CD4-positive, alpha-beta T cell treated with Interleukin-15 for 4 hours (primary cell): ENCODE measurements around the gene POLG2.
"Not testable (repeated sequence)": the region's sequence is repeated elsewhere in the genome, so short reads cannot be mapped to it uniquely, and the experiment has no call there.

Source experiments
- DNase-seq: peaks from one replicate; pipeline ENCODE4 v3.0.0-alpha.2; 2020; ENCODE audit warnings: low spot score

Gene POLG2

DNA sequence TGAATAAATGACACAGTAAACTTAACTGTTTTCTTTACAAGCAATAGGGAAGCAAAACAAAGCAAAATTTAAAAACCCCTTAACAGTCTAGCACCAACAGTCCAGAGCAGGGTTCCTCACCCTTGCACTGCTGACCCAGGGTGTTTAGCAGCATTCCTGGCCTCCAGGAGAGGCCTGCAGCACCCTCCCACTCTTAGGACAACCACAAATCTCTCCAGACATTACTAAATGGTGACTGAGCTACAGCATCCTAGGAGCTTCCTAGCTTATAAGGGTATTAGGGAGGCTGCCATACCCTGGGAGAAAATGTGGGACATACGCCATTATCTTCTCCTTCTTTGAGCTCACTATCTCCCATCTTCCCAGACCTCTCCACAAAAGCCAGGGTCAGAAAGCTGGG, 15.9 kb downstream of the POLG2 start:
- no peak for DNase-seq

DNA sequence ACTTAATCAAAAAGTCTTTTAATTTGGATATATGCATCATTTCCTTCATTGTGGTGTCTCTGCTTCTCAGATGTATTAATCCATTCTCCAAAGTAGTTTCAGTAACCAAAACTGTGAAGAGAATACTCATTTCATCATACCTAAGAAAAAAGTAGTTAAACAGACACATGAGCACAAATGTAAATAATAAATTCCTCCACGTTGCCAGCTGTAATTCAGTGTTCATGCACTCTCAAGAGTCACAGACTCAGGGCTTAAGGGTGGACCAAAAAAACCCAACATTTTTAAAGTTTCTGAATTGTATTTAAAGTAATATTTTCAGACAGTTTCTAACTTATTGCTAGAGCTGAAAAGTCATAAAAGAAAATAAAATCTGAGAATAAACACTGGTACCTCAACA, 19.0 kb downstream of the POLG2 start:
- no peak for DNase-seq

DNA sequence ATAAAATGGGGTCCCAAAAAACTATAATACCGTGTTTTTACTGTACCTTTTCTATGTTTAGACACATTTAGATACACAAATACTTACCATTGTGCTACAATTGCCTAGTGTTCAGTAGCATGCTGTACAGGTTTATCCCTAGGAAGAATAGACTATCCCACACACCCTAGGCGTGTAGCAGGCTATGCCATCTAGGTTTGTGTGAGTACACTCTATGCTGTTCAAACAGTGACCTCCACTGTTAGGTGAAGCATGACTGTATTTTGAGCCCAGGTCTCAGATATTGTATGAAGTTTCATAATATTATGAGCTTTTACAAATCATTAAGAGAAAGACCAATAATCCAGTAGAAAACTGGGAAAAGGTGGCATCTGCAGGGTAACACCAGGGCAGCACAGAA, 24.3 kb downstream of the POLG2 start:
- DNase-seq = no peak

DNA sequence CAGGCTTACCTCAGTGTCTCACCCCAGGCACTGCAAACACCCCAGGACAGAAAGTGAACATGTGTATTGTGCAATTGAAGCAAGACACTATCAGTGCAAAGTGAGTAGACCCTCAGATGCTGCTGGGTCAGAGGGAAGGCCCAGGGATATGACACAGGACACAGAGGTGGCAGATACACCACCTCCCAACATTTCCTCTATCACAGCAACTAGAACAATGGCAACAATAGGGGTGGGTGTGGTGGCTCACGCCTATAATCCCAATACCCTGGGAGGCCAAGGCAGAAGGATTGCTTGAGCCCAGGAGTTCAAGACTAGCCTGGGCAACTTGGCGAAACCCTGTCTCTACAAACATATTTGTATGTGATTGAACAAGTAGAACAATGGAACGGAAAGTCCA, 25.4 kb downstream of the POLG2 start:
- DNase-seq = no peak

DNA sequence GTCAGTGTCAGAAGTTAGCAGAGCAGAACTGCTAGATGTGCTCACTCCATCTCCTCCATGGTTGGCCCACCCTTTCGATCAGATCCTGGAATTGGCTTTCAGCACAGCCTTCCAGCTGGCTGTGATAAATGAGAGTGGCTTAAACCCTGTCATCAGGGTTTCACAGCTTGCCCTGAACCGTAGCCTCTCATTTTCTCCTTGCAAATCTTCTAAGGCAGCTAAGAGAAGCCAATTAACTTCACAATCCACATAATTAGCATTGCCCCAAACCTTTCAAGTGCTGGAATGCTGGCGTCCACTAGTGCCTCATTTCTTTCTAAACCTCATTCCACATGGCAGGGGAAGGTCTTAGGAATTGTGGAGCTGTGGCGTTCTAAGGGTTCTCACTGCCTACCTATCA, 26.2 kb downstream of the POLG2 start:
- DNase-seq = no peak

DNA sequence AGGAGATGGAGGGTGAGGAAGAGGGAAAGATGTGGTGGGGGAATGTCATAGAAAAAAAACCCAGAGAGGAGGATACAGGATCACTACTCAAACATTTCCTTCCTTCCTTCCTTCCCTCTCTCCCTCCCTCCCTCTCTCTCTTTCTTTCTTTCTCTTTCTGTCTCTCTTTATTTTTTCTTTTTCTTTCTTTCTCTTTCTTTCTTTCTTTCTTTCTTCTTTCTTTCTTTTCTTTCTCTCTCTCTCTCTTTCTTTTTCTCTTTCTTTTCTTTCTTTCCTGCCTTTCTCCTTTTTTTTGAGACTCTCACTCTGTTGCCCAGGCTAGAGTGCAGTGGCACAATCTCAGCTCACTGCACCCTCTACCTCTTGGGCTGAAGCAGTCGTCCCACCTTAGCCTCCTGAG, 30.0 kb downstream of the POLG2 start:
- not testable (repeated sequence) for DNase-seq

DNA sequence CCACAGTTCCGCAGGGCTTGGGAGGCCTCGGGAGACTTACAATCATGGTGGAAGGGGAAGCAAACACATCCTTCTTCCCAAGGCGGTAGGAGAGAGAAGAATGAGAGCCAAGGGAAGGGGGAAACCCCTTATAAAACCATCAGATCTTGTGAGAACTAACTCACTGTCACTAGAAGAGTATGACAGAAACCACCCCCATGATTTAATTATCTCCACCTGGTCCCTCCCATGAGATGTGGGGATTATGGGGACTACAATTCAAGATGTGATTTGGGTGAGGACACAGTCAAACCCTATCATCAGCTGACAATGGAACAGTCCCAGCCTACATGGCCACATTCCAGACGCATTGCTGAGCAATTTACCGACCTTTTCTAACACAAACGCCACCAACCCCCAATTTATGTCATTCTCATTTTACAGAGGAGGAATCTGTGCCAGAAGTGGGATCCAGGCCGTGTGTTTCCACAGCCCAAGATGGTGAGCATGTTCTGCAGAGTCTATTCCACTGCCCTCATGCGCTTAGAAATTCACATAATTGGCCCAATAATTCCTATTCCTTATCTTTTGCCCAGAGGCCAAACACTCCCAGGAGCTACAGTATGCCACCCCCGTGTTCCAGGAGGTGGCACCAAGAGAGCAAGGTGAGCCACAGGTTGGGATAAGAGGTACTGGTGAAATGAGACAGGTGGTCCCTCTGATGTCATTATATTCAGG, 30.7 kb downstream of the POLG2 start:
- no peak for DNase-seq

DNA sequence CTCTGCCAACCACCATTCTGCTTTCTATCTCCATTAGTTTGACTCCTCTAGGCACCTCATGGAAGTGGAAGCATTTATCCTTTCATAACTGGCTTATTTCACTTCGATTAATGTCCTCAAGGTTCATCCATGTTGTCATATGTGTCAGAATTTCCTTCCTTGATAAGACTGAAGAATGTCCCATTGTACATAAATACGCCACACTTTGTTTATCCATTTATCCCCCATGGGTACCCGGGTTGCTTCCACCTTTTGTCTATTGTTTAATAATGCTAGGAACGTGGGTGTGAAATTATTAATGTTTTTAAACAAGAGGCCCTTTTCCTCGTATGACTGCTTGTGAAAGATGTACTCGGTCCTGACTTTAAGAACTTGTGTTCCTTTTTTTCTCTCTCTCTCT, 35.1 kb downstream of the POLG2 start:
- DNase-seq = no peak

DNA sequence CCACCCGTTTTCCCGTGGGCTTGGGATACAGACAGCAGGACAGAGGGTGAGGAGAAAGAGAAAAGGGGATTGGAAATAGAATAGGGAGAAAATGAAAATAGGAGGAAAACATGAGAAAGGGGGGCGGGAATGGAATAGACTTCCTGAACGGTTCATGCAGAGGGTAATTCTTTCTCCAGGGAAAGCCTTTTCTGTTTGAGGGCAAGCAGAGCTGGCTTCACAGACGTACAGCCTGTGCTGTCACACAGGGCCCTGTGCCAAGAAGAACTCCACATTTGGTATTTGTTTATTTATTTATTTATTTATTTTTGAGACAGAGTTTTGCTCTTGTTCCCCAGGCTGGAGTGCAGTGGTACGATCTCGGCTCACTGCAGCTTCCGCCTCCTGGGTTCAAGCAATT, 35.9 kb downstream of the POLG2 start:
- no peak for DNase-seq

DNA sequence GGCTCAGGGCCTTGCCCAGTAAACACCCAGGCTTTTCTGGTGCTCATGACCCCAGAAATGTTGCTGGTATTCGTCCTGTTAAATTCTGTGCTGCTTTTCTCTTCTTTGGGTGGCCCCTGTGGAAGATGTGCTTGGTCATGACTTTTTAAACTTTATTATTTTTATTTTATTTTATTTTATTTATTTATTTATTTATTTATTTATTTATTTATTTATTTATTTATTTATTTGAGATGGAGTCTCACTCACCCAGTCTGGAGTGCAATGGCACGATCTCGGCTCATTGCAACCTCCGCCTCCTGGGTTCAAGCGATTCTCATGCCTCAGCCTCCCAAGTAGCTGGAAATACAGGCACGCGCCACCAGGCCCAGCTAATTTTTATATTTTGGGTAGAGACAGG, 37.0 kb downstream of the POLG2 start:
- not testable (repeated sequence) for DNase-seq

DNA sequence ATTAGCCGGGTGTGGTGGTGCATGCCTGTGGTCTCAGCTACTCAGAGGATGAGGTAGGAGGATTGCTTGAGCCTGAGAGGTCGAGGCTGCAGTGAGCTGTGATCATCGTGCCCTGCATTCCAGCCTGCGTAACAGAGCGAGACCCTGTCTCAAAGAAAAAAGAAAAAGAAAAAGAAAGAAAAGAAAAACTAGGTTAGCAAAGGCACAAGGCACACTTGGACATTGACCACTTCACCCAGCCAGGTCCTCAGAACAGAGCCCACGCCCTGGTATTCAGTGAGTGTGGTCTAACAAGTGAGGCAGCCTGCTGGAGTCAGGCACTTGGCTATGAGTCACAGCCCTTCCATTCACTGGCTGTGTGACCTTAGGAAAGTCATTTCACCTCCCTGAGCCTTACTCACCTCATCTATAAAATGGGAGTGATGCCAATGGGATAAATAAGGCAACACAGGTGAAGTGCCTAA, 37.5 kb downstream of the POLG2 start:
- no peak for DNase-seq

DNA sequence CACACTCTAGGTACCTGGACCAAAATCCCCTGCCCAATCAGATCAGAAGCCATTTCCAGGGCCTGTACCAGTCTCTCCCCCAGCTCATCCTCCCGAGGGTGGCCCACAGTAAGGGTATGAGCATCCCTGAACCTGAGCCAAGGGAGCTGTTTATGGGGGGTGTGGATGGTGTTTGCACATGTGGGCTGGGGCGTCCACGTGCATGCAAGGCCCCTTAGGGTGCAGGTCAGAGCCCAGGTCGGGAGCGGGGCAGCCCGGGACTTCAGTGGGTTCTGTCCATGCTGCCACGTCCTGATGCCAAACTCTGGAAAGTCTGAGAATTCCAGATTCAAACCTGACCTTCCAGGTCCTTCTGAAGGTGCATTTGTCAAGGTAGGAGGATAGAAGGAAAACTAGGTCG, 38.1 kb downstream of the POLG2 start:
- DNase-seq = no peak

DNA sequence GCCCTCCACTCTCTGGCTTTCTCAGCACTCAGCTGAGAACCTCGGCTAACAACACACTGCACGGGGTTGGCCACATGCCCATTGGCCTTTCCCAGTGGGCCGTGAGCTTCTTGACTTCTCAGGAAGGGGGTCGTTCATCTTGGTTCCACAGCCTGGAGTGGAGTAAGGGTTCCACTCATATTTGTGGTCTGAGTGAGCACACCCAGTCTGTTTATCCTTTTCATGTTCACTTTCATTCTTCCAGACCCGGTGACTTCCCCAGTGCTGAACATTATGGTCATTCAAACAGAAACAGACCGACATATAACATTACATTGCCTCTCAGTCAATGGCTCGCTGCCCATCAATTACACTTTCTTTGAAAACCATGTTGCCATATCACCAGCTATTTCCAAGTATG, 39.7 kb downstream of the POLG2 start:
- no peak for DNase-seq

DNA sequence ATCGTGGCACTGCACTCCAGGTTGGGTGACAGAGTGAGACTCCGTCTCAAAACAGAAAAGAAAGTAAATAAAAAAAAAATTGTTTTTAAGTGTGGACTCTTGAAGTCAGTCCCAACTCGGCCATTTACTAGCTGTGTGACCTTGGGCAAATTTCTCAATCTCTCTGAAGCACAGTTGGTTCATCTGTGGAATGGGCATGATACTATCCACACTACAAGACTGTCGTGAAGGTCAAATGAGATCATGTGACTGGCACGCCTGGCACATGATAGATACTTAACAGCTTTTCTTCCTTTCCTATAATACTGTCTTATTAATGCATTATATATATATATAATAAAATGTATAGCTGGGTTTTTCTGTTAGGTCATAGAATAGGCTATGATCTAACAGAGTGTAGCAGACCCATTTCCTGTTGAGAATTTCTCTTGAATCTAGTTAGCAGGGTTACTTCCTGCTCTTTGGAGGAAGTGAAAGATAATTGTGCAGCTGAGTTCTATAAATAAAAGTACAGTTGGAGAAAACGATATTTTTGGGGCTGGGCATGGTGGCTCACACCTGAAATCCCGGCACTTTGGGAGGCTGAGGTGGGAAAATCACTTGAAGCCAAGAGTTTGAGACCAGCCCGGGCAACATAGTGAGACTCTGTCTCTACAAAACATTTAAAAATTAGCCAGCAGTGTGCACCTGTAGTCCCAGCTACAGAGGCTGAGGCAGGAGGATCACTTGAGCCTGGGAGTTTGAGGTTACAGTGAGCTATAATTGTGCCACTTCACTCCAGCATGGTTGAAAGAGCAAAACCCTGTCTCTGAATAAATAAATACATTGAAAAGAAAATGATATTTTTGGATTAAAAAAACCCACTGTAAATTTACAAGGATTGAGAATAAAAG, 40.6 kb downstream of the POLG2 start:
- DNase-seq = peak; percentile 16

DNA sequence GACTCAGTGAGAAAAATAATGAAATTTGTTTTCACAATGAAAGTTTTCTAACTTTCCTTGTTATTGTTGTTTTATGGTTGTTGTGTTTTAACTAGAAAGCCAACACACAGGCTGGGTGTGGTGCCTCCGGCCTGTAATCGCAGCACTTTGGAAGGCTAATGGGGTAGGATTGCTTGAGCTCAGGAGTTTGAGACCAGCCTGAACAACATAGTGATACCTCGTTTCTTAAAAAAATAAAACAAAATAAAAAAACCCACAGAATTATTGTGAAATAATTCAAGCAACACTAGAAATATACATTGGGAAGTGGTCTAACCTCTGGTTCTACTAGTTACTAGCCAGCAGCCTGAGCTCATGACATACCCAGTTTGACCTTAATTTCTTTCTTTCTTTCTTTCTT, 47.3 kb downstream of the POLG2 start:
- no peak for DNase-seq

DNA sequence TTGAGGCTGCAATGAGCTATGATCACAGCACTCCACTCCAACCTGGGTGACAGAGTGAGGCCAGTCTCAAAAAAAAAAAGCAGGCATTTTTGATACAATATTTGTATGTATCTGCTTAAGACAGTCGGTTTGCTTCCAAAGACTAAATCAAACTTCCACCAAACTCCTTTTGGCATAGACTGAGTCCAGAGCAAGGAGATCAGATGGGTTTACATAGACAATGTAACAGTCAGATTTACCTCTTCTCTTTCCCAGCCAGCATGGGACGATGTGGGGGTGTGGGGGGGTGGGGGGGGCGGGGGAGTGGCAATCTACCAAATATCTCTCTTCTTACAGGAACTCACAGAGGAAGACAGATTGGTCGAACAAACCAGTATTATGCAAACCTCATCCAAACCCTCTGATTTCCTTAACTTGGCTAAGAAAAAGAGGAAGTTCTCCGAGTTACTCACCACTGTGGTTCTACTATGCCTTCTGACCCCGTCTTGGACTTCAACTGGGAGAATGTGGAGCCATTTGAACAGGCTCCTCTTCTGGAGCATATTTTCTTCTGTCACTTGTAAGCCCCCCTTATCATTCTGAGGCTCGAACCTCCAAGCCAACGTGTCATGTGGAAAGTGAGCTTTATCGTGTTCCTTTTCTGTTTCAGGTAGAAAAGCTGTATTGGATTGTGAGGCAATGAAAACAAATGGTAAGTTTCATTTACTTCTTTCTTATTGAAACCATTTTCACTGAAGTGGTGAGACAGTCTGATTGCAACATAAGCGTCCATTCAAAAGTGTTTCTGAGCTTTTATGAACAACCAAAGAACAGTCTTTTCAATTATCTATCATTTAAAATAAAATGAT, 48.0 kb downstream of the POLG2 start, which contains the start of gene MILR1:
MILR1 (plus strand) TSS at position 451 of the 848 bp plus-strand sequence; CDS start at position 505, 54 bp downstream.
- DNase-seq = no peak

DNA sequence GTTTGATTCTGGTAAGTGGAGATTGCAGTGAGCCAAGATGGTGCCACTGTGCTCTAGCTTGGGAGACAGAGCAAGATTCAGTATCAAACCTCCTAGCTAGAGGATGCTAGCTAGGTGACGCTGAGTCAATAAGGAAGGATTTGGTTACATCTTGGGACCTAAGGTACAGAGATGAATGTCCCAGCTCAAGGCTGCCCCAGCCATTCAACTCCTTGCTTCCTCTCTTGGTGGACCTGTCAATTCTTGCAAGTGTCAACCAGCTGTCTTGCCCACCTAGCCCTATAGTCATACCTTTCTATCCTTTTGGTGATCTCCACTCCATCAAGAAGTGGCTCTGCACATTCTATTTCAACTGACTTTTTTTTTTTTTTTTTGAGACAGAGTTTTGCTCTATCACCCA, 49.3 kb downstream of the POLG2 start:
- no peak for DNase-seq

DNA sequence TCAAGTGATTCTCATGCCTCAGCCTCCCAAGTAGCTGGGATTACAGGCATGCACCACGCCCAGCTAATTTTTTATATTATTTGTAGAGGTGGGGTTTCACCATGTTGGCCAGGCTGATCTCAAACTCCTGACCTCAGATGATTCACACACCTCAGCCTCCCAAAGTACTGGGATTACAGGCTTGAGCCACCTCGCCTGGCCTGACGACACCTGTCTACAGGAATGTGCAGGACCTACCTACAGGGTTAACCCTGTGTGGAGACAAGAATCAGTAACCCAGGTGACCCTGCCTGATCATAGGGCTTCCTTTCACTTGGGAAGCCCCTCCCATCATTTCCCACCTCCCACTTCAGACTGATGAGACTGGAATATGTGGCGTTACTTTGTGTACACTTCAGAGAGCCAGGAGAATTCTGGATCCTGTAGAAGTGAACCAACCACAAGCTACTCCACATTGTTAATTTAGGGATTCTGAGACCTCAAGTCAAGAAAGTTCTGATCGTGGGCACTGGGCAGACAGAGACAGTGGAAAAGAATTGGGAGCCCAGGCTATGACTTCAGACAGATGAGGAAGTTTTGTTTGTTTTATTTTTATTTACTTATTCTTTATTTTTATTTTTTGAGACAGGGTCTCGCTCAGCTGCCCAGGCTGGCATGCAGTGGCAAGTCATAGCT, 53.6 kb downstream of the POLG2 start:
- DNase-seq = no peak

DNA sequence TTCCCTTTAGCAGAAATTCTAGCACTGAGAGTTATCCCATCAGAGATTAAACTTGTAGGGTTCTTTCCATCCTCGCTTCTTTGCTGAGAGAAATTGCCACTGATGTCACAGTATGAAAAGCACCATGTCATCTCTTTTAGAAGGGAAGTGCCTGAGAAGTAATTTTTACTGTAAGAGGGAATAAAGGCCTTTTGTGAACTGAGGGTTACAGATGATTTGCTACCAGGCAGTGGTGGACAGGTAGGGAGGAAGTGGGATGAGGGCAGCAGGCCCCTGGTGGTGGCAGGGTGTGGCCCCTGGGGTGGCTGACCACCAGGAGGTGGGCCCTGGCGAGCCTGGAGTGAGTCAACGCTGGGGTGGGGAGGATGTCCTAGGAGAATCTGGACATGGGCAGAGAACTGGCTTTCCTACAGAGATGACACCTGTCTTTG, 54.3 kb downstream of the POLG2 start:
- DNase-seq = no peak

DNA sequence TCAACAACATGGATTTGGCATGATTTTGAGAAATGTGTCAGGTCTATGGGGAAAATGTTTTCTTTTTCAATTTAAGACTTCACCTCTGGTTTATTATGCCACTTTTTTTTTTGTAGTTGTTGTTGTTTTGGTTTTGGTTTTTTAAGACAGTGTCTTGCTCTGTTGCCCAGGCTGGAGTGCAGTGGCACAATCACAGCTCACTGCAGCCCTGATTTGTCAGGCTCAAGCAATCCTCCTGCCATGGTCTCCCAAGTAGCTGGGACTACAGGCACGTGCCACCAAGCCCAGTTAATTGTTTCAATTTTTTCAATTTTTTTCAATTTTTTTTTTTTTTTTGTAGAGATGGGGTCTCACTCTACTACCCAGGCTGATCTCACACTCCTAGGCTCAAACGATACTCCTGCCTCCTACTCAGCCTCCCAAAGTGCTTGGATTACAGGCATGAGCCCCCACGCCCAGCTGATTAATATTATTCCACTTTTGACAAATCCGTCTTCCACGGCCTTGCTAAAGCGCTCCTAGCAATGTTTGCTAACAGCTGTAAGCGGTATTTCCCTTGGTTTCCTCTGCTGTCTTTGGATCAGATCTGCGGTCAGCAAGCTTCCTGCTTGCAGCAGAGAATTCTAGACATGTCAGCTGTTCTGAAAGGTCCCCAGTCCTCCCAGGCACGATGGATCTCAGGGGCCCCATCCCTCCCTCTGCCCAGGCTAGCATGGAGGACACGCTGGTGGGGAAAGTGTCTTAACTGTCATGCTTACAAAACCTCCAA, 54.9 kb downstream of the POLG2 start:
- peak; percentile 28 for DNase-seq

DNA sequence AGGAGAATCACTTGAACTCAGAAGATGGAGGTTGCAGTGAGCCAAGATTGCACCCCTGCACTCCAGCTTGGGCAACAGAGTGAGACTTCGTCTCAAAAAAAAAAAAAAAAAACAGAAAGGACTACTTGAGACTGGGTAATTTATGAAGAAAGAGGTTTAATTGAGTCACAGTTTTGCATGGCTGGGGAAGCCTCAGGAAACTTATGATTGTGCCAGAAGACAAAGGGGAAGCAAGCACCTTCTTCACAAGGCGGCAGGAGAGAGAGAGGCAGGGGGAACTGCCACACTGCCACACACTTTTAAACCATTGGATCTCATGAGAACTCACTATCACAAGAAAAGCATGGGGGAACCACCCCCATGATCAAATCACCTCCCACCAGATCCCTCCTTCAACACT, 56.9 kb downstream of the POLG2 start:
- no peak for DNase-seq
